ENCODE measurements around the gene FSCN2. TPM values are rescaled to one million over a fixed set of nuclear protein-coding genes. Genes with fewer than 3 reads are reported as not detected.

The FSCN2 gene
- total RNA-seq, 4 donors from 2014 or later, result 1.1 to 2.3 (median 1.8) TPM; not detected in 1

DNA sequence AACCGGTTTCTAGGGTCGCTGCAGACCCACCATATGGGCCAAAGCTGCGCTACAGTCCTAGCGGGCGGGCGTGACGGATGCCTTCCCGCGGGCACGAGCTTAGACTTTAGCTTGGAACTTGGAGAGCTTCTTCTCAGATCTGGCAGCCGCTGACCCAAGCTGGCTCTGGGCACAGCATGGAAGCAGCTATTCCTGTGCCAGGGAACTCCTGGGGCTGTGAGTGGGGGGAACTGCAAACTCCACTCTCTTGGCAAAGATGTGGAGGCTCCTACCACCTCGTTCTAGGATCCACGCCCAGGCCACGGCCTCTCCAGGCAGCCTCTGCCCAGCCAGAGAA is 15.1 kb downstream of the FSCN2 start:
- H3K27ac ChIP-seq, result no peak overlapping the region
- no peaks in the 10 kb centered on the region for H3K9me3 ChIP-seq
- no peak overlapping the region for H3K4me3 ChIP-seq
- WGBS, 2 donors, result 56 to 61% methylated on average over 5 to 8 of the region's 14 CpGs
- no peak for TF ChIP-seq POLR2A (IDR thresholded peaks at IDR 0.05)
- TF ChIP-seq, protein P1, sequence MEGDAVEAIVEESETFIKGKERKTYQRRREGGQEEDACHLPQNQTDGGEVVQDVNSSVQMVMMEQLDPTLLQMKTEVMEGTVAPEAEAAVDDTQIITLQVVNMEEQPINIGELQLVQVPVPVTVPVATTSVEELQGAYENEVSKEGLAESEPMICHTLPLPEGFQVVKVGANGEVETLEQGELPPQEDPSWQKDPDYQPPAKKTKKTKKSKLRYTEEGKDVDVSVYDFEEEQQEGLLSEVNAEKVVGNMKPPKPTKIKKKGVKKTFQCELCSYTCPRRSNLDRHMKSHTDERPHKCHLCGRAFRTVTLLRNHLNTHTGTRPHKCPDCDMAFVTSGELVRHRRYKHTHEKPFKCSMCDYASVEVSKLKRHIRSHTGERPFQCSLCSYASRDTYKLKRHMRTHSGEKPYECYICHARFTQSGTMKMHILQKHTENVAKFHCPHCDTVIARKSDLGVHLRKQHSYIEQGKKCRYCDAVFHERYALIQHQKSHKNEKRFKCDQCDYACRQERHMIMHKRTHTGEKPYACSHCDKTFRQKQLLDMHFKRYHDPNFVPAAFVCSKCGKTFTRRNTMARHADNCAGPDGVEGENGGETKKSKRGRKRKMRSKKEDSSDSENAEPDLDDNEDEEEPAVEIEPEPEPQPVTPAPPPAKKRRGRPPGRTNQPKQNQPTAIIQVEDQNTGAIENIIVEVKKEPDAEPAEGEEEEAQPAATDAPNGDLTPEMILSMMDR (IDR thresholded peaks at IDR 0.05), result no peak
- peaks cover 0 to under 1% (median 0%) of the 10 kb centered on the region in 4 donors for H3K27me3 ChIP-seq
- DNase-seq, result no peak
- no peaks in the 10 kb centered on the region for H3K4me1 ChIP-seq
- H3K36me3 ChIP-seq, result peaks cover 19 to 97% (median 35%) of the 10 kb centered on the region in 3 donors
- intact Hi-C loops (cut with DNase I), result no loop called here

DNA sequence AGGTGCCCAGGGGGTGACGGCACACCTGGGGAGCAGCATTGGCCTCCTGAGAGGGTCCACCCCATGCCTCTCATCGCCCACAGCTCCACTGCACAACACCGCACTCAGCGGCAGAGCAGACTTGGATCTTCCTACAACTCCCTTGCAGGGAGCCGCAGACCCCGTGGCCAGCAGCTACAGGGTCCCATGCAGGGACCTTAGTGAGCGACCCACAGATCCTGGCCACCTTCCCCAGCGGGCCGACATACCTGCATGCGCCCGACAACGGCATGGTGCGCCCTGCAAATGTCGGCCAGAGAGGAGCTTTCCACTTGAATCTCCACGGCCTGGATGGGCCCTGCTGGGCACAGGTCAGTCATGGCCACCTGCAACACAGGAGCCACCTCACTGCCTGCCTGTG is 15.6 kb downstream of the FSCN2 start:
- Histone ChIP-seq H3K9me3 (no peaks in the 10 kb centered on the region), H3K36me3 (peaks cover 19 to 97% (median 35%) of the 10 kb centered on the region in 3 donors), H3K4me3 (no peak overlapping the region), H3K27me3 (no peaks in the 10 kb centered on the region), H3K27ac (no peak overlapping the region), H3K4me1 (no peaks in the 10 kb centered on the region)
- DNase-seq, result no peak
- intact Hi-C loops (cut with DNase I), result no loop called here
- no peak for TF ChIP-seq POLR2A (IDR thresholded peaks at IDR 0.05)
- TF ChIP-seq, protein P1 (IDR thresholded peaks at IDR 0.05), result no peak
- 89% methylated on average over 3 of the region's 15 CpGs; no CpG with 5 or more reads in 1 of the 2 donors for WGBS, 2 donors

DNA sequence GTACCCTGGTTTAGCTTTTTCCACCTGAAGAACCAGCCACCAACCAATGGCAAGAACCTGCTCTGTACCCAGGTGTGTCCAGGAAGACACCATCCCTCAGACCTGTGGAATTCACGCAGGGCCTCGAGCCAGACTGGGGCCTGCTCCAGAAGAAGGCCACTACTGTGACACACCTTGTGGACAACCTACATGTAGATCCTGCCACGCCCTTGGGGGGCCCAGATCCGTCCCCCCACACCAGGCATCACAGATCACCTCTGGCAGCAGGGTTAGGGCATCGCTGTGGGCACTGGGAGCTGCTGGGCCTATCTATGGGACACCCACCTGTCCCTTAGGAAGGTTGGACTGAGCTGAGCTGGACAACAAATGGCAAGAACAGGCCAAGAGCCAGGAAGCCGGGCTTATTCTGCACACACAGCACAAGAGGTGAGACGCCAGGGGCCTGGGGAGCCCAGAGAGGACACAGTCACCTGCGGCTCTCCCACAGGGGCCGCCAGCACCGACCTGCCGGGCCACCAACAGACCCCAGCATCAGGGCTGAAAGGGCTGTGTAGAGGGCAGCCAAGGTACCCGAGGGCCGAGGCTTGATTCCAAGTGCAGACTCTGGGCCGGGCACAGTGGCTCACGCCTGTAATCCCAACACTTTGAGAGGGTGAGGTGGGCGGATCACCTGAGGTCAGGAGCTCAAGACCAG is 16.3 kb downstream of the FSCN2 start:
- Histone ChIP-seq H3K36me3 (peaks cover 19 to 97% (median 35%) of the 10 kb centered on the region in 3 donors), H3K9me3 (no peaks in the 10 kb centered on the region), H3K27ac (no peak overlapping the region), H3K4me1 (no peaks in the 10 kb centered on the region), H3K4me3 (no peak overlapping the region), H3K27me3 (no peaks in the 10 kb centered on the region)
- 87% methylated on average over 3 of the region's 16 CpGs; no CpG with 5 or more reads in 1 of the 2 donors for WGBS, 2 donors
- intact Hi-C loops (cut with DNase I), result no loop called here
- TF ChIP-seq POLR2A (IDR thresholded peaks at IDR 0.05), result no peak
- TF ChIP-seq, protein P1 (IDR thresholded peaks at IDR 0.05), result no peak
- DNase-seq, result no peak

DNA sequence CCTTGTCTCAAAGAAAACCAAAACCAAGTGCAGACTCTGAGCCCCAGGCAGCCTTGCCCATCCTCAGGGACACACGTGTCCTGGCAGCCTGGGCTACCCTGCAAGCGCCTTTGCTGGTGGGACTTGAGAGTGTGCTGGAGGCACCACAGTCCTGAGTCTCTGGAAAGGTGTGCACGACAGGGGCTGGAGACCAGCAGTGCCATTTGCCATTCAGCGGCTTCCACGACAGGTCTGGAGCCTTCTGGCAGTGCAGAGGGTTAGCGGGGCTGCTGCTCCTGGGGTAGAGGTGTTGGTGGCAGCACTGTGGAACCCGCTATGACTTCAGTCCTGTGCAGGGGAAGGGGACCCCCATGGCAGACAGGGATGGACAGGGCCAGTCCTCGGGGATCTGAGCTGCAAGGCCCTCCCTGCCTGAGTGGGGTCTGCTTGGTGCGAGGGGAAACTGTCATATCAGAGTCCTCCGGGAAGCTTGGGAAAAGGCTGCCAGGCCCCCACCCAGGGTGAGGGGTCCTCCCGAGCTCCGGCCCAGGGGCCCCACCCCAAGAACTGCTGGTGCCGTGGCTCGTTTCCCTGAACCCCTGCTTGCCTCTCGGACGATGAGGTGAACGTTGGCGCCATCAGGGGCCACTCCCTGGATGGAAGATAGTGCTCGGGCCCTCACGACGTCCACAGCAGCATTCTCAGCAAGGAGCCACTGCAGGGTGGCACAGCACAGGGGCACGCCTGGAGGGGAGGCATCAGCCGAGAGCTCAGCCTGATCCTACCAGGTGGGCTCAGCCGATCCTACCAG is 17.2 kb downstream of the FSCN2 start:
- peaks cover 0 to 4% (median 0%) of the 10 kb centered on the region in 3 donors for H3K4me1 ChIP-seq
- no peak for DNase-seq
- H3K36me3 ChIP-seq, result peaks cover 17 to 97% (median 28%) of the 10 kb centered on the region in 3 donors
- H3K27ac ChIP-seq, result no peak overlapping the region
- H3K27me3 ChIP-seq, result no peaks in the 10 kb centered on the region
- intact Hi-C loops (cut with DNase I), result no loop called here
- 81 to 93% methylated on average over 7 to 8 of the region's 24 CpGs for WGBS, 2 donors
- H3K4me3 ChIP-seq, result no peak overlapping the region
- H3K9me3 ChIP-seq, result no peaks in the 10 kb centered on the region
- TF ChIP-seq POLR2A (IDR thresholded peaks at IDR 0.05), result no peak
- TF ChIP-seq, protein P1 (IDR thresholded peaks at IDR 0.05), result no peak

Measured in esophagus squamous epithelium (tissue), 5 donors.